ENCODE results near the gene SNX9.

- no peak for TF ChIP-seq CTCF (IDR thresholded peaks at IDR 0.05)
- no peak for TF ChIP-seq EZH2 (IDR thresholded peaks at IDR 0.05; ENCODE audit: borderline replicate concordance, insufficient read depth, low read depth, low read length, poor library complexity, severe bottlenecking)
Measured at GRCh38 chr6:157989541-157990289, 166.7 kb downstream of the SNX9 start.

All from B cell (primary cell).